Measurements from ENCODE around the gene TCEA2.

TCEA2 gene

DNA sequence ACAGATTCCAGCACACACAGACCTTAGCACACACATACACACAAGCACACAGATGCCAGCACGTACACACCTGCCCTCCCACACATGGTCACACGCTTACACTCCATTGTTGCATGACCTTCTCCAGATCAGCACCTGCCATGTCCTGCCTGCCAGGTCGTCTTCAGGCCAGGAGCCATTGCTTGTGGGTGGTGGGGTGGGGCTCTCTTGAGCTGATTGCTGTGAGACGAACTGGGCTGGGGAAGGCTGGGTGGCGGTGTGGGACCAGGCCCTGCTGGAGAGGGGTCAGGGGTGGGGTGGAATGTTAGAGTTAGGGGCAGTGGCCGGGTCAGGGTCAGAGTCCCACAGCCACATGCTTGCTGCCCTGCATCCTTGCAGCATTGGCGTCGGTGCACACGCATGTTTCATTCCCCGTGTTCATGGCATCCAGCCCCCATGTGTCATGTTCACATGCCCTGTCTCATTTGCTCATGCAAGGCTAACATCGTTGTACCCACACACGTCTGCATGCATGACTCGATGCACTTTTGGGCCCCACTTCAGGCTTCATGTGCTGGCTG is 50.9 kb downstream of the TCEA2 start:
- no peak for TF ChIP-seq YY1 (IDR thresholded peaks at IDR 0.05; ENCODE audit: low read depth)
- no peak for TF ChIP-seq TAF1 (IDR thresholded peaks at IDR 0.05; ENCODE audit: low read depth)
- TF ChIP-seq EP300 (IDR thresholded peaks at IDR 0.05; ENCODE audit: borderline replicate concordance), result no peak
- no peak for TF ChIP-seq FOXM1 (IDR thresholded peaks at IDR 0.05; ENCODE audit: borderline replicate concordance, low read depth)
- no peak for TF ChIP-seq ZBTB7A (IDR thresholded peaks at IDR 0.05; ENCODE audit: low read depth)
- no peak for TF ChIP-seq CREB1 (IDR thresholded peaks at IDR 0.05; ENCODE audit: low read depth)
- TF ChIP-seq TEAD4 (IDR thresholded peaks at IDR 0.05), result no peak
- no peak for TF ChIP-seq EGR1 (IDR thresholded peaks at IDR 0.05)
- no peak for TF ChIP-seq NFIC (IDR thresholded peaks at IDR 0.05)
- TF ChIP-seq, protein P1, sequence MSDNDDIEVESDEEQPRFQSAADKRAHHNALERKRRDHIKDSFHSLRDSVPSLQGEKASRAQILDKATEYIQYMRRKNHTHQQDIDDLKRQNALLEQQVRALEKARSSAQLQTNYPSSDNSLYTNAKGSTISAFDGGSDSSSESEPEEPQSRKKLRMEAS (IDR thresholded peaks at IDR 0.05), result no peak
- TF ChIP-seq, protein P2, sequence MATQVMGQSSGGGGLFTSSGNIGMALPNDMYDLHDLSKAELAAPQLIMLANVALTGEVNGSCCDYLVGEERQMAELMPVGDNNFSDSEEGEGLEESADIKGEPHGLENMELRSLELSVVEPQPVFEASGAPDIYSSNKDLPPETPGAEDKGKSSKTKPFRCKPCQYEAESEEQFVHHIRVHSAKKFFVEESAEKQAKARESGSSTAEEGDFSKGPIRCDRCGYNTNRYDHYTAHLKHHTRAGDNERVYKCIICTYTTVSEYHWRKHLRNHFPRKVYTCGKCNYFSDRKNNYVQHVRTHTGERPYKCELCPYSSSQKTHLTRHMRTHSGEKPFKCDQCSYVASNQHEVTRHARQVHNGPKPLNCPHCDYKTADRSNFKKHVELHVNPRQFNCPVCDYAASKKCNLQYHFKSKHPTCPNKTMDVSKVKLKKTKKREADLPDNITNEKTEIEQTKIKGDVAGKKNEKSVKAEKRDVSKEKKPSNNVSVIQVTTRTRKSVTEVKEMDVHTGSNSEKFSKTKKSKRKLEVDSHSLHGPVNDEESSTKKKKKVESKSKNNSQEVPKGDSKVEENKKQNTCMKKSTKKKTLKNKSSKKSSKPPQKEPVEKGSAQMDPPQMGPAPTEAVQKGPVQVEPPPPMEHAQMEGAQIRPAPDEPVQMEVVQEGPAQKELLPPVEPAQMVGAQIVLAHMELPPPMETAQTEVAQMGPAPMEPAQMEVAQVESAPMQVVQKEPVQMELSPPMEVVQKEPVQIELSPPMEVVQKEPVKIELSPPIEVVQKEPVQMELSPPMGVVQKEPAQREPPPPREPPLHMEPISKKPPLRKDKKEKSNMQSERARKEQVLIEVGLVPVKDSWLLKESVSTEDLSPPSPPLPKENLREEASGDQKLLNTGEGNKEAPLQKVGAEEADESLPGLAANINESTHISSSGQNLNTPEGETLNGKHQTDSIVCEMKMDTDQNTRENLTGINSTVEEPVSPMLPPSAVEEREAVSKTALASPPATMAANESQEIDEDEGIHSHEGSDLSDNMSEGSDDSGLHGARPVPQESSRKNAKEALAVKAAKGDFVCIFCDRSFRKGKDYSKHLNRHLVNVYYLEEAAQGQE (IDR thresholded peaks at IDR 0.05; ENCODE audit: low read depth), result no peak
- no peak for TF ChIP-seq CEBPB (IDR thresholded peaks at IDR 0.05)
- no peak for TF ChIP-seq TCF12 (IDR thresholded peaks at IDR 0.05; ENCODE audit: low read depth)
- TF ChIP-seq, protein P3, sequence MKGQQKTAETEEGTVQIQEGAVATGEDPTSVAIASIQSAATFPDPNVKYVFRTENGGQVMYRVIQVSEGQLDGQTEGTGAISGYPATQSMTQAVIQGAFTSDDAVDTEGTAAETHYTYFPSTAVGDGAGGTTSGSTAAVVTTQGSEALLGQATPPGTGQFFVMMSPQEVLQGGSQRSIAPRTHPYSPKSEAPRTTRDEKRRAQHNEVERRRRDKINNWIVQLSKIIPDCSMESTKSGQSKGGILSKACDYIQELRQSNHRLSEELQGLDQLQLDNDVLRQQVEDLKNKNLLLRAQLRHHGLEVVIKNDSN (IDR thresholded peaks at IDR 0.05), result no peak
- TF ChIP-seq RAD21 (IDR thresholded peaks at IDR 0.05; ENCODE audit: low read depth), result no peak

DNA sequence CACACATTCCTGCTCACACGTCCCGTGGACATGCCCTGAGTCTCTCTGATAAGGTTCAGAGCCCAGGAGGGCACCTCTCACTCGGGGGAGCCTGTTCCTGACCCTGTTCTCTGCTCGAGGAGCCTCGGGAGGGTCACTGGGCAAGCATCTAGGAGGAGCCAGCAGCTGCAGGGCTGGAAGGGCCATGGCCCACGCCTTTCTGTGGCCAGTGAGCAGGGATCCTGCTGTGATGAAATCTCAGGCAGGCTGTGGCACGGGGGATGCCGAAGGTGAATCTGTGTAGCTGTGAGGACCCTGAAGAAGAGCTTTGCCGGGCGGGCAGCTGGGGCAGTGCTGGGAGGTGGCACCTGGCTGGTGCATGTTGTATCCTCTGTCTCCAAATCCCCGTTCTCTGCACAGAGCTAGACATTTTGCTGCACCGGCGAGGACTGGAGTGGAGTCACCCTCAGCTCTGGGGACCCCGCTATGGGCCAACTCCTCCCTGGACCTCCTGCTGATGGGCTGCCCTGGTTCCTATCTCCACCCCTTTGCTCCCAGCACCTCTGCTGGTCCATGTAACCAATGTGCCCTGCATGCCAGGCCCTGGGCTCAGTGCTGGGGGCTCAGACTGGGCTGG is 51.5 kb downstream of the TCEA2 start:
- TF ChIP-seq, protein P3 (IDR thresholded peaks at IDR 0.05), result no peak
- TF ChIP-seq CREB1 (IDR thresholded peaks at IDR 0.05; ENCODE audit: low read depth) (no peak), FOXM1 (IDR thresholded peaks at IDR 0.05; ENCODE audit: borderline replicate concordance, low read depth) (no peak), RAD21 (IDR thresholded peaks at IDR 0.05; ENCODE audit: low read depth) (no peak)
- TF ChIP-seq, protein P2 (IDR thresholded peaks at IDR 0.05; ENCODE audit: low read depth), result no peak

DNA sequence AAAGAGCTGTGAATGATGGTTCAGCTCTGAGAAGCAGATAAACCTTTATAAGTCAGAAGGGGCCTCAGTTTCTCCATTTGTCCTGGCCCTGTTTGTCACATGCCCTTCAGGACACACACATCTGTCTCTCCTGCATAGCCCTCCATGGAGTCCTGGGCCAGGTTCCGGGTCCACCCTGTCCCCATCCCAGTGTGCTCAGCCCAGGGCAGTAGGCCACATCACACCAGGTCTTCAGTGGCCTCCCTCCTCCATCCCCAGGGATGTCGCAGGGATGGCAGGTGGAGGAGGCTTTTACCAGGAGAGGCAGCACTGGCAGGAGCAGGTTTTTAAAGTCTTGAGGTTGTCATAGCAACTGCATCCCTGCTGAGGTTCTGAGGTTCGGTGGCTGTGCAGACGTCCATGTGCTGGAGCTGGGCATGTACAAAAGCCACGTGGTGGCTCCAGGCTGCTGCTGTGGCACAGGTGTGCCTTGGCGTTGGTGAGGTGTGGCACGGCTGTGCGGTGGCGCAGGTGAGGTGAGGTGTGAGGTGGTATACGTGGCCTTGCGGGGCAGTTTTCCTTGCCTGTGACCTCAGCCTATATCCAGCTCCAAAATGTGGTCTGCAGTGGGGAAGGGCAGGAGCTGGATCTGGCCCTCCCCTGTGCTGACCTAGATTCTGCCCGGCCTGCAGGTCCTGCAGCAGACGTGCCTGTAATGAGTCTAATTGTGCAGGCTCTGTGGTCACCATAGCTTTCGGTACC is 52.3 kb downstream of the TCEA2 start:
- TF ChIP-seq CEBPB (IDR thresholded peaks at IDR 0.05), result no peak
- TF ChIP-seq RAD21 (IDR thresholded peaks at IDR 0.05; ENCODE audit: low read depth), result no peak
- TF ChIP-seq TEAD4 (IDR thresholded peaks at IDR 0.05), result no peak
- no peak for TF ChIP-seq FOXM1 (IDR thresholded peaks at IDR 0.05; ENCODE audit: borderline replicate concordance, low read depth)
- TF ChIP-seq, protein P1 (IDR thresholded peaks at IDR 0.05), result no peak
- TF ChIP-seq CREB1 (IDR thresholded peaks at IDR 0.05; ENCODE audit: low read depth), result no peak
- TF ChIP-seq NFIC (IDR thresholded peaks at IDR 0.05), result no peak

DNA sequence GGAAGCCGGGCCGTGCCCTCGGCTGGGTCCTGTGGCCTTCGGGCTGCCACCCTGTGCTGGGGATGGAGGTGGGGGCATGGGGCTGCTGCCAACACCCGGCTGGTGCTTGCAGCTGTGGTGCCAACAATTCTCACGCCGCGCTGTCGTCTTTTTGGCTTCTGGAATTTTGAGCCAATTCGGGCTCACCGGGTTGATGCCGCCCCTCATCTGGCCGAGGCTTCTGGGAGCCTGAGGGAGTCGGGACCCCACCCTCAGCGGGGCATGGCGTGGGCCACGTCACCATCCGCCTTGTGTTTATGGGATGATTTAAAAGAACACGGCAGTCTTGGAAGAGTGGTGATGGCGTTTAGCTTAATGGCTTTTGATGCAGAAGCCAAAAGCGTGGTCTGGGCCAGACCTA is 53.0 kb downstream of the TCEA2 start:
- TF ChIP-seq TAF1 (IDR thresholded peaks at IDR 0.05; ENCODE audit: low read depth), result no peak
- TF ChIP-seq EGR1 (IDR thresholded peaks at IDR 0.05), result no peak
- TF ChIP-seq FOXM1 (IDR thresholded peaks at IDR 0.05; ENCODE audit: borderline replicate concordance, low read depth), result no peak
- TF ChIP-seq NFIC (IDR thresholded peaks at IDR 0.05), result no peak
- no peak for TF ChIP-seq TCF12 (IDR thresholded peaks at IDR 0.05; ENCODE audit: low read depth)
- TF ChIP-seq TEAD4 (IDR thresholded peaks at IDR 0.05), result no peak
- no peak for TF ChIP-seq ZBTB7A (IDR thresholded peaks at IDR 0.05; ENCODE audit: low read depth)
- TF ChIP-seq, protein P1 (IDR thresholded peaks at IDR 0.05), result no peak
- TF ChIP-seq EP300 (IDR thresholded peaks at IDR 0.05; ENCODE audit: borderline replicate concordance), result no peak
- TF ChIP-seq CEBPB (IDR thresholded peaks at IDR 0.05), result no peak
- TF ChIP-seq, protein P2 (IDR thresholded peaks at IDR 0.05; ENCODE audit: low read depth), result no peak
- TF ChIP-seq RAD21 (IDR thresholded peaks at IDR 0.05; ENCODE audit: low read depth), result no peak
- TF ChIP-seq YY1 (IDR thresholded peaks at IDR 0.05; ENCODE audit: low read depth), result no peak
- TF ChIP-seq, protein P3 (IDR thresholded peaks at IDR 0.05), result no peak
- TF ChIP-seq CREB1 (IDR thresholded peaks at IDR 0.05; ENCODE audit: low read depth), result no peak

Measured in Ishikawa (cell line).